Measurements from ENCODE around the gene KLRD1.
"Not testable (repeated sequence)": the region's sequence is repeated elsewhere in the genome, so short reads cannot be mapped to it uniquely, and the experiment has no call there.

- not testable (repeated sequence) for TF ChIP-seq CTCF (conservative IDR thresholded peaks at IDR 0.05; ENCODE audit: low read depth, low read length); POLR2A (IDR thresholded peaks at IDR 0.05; ENCODE audit: low read depth, low read length); RFX5 (IDR thresholded peaks at IDR 0.05; ENCODE audit: low read depth, low read length); RAD21 (IDR thresholded peaks at IDR 0.05; ENCODE audit: low read length); CHD1 (IDR thresholded peaks at IDR 0.05; ENCODE audit: low read depth, low read length)
These were observed 64.3 kb downstream of the KLRD1 start for GRCh38 chr12:10371893-10372535.
